ENCODE data around the gene BLOC1S3. TPM values are rescaled to one million over a fixed set of nuclear protein-coding genes. Genes with fewer than 3 reads are reported as not detected.

BLOC1S3 gene
- total and polyA plus RNA-seq, 2 of the 13 experiments (the other 11 are each of a cell fraction or from before 2014, with no cell fraction given): 4.3 to 4.8 TPM

DNA sequence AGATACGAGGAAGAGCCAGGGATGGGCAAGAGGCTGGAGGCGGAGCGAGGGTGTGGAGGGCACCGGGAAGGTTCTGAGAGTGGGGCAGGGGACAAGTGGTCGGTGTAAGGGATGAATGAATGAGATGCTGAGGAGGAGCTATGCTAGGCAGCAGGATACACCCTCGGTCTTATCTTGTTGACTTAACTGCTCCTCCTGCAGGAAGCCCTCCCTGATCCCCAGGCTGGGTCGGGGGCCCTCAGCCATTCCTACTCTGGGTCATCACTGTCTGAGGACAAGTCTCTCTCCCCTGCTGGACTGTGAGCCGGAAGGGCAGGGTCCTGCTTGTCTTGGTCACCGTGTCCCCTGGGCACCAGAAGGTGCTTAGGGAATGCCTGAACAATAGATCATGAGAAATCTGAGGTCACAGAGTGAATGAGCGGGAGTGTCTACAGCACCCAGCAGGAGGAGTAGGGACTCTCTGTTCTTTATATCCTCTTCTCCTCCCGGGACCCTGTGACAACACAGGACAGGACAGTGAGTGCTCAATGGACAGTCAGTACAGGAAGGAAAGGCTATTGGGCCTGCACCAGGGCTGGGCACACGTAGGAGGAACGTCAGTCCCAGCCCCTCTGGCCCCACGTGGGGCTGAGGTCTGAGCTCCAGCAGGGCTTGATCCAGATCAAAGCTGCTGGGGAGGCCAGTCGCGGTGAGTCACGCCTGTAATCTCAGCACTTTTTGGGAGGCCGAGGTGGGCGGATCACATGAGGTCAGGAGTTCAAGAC is 24.3 kb upstream of the BLOC1S3 start (continued):
- TF ChIP-seq, protein P1, sequence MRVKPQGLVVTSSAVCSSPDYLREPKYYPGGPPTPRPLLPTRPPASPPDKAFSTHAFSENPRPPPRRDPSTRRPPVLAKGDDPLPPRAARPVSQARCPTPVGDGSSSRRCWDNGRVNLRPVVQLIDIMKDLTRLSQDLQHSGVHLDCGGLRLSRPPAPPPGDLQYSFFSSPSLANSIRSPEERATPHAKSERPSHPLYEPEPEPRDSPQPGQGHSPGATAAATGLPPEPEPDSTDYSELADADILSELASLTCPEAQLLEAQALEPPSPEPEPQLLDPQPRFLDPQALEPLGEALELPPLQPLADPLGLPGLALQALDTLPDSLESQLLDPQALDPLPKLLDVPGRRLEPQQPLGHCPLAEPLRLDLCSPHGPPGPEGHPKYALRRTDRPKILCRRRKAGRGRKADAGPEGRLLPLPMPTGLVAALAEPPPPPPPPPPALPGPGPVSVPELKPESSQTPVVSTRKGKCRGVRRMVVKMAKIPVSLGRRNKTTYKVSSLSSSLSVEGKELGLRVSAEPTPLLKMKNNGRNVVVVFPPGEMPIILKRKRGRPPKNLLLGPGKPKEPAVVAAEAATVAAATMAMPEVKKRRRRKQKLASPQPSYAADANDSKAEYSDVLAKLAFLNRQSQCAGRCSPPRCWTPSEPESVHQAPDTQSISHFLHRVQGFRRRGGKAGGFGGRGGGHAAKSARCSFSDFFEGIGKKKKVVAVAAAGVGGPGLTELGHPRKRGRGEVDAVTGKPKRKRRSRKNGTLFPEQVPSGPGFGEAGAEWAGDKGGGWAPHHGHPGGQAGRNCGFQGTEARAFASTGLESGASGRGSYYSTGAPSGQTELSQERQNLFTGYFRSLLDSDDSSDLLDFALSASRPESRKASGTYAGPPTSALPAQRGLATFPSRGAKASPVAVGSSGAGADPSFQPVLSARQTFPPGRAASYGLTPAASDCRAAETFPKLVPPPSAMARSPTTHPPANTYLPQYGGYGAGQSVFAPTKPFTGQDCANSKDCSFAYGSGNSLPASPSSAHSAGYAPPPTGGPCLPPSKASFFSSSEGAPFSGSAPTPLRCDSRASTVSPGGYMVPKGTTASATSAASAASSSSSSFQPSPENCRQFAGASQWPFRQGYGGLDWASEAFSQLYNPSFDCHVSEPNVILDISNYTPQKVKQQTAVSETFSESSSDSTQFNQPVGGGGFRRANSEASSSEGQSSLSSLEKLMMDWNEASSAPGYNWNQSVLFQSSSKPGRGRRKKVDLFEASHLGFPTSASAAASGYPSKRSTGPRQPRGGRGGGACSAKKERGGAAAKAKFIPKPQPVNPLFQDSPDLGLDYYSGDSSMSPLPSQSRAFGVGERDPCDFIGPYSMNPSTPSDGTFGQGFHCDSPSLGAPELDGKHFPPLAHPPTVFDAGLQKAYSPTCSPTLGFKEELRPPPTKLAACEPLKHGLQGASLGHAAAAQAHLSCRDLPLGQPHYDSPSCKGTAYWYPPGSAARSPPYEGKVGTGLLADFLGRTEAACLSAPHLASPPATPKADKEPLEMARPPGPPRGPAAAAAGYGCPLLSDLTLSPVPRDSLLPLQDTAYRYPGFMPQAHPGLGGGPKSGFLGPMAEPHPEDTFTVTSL (CRISPR knock-in tag; IDR thresholded peaks at IDR 0.05; ENCODE audit: borderline replicate concordance): no peak; the same call in 1 of the 2 replicates
- TF ChIP-seq ZNF354B (CRISPR knock-in tag; IDR thresholded peaks at IDR 0.05) (no peak), TSC22D2 (CRISPR knock-in tag; IDR thresholded peaks at IDR 0.05; ENCODE audit: borderline replicate concordance) (no peak), SAP130 (CRISPR knock-in tag; IDR thresholded peaks at IDR 0.05; ENCODE audit: low read depth) (peak; percentile 94), YEATS4 (CRISPR knock-in tag; IDR thresholded peaks at IDR 0.05; ENCODE audit: borderline replicate concordance) (no peak; the same call in 1 of the 2 replicates), ZNF264 (CRISPR knock-in tag; IDR thresholded peaks at IDR 0.05) (no peak), XBP1 (CRISPR knock-in tag; IDR thresholded peaks at IDR 0.05) (no peak), SNAPC2 (CRISPR knock-in tag; IDR thresholded peaks at IDR 0.05) (no peak), NFYB (CRISPR knock-in tag; IDR thresholded peaks at IDR 0.05) (peak; percentile 69), ZNF660 (CRISPR knock-in tag; IDR thresholded peaks at IDR 0.05; ENCODE audit: borderline replicate concordance, low read depth) (no peak), NCOA2 (CRISPR knock-in tag; IDR thresholded peaks at IDR 0.05) (no peak), ZFAT (CRISPR knock-in tag; conservative IDR thresholded peaks at IDR 0.05) (no peak), KLF13 (CRISPR knock-in tag; IDR thresholded peaks at IDR 0.05) (no peak), MAFG (CRISPR knock-in tag; IDR thresholded peaks at IDR 0.05) (no peak), ZNF275 (CRISPR knock-in tag; IDR thresholded peaks at IDR 0.05; ENCODE audit: borderline replicate concordance) (no peak), ATM (IDR thresholded peaks at IDR 0.05; ENCODE audit: borderline replicate concordance) (no peak)

All from HepG2 (cell line).